ENCODE measurements around the gene ZBTB20.

DNA sequence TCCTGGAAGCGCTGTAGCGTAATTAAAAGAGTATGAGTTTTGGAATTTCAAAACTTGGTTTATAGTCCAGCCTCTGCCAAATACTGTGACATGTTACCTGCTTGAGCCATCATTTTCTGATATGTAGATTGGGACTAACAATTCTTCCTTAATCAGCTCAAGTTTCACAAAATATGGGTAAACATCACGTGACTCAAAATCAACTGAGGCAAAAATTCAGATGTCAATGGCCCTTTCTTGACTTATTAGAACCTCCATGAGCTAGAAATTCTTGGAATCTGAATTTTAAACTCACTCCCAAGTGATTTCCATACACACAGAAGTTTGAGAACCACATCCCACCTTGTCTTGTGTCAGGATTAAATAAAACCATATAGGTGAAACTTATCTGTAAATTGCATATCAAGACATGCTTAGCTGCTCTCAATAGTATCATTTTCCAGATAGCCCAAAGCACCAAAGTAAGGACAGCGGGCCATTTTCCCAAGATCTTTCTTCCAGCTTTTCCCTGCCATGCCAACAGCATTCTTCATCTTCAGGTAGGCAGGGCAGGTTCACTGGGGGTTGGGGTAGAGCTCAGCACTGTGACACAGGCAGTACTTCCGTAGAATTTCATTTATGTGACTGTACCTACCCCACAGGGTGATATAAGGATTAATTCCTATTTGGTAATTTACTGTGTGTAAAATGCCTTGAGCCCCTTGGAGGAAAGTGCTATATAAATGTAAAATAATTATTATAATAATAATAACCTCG is 474.2 kb downstream of the ZBTB20 start:
- TF ChIP-seq EP300 (IDR thresholded peaks at IDR 0.05) (no peak), POLR2A (IDR thresholded peaks at IDR 0.05) (no peak)
